GM18526 (cell line): Measurements from ENCODE around the gene RPGRIP1L.

ENCODE experiments used
- POLR2A ChIP-seq: IDR thresholded peaks from 3 replicates; pipeline ENCODE4 v1.6.1; 2011; ENCODE audit not compliant: insufficient read length; ENCODE audit errors: extremely low read depth

The RPGRIP1L gene

GRCh38 chr16:53717577-53717976 is 13.9 kb upstream of the RPGRIP1L start:
- TF ChIP-seq POLR2A, result no peak

DNA sequence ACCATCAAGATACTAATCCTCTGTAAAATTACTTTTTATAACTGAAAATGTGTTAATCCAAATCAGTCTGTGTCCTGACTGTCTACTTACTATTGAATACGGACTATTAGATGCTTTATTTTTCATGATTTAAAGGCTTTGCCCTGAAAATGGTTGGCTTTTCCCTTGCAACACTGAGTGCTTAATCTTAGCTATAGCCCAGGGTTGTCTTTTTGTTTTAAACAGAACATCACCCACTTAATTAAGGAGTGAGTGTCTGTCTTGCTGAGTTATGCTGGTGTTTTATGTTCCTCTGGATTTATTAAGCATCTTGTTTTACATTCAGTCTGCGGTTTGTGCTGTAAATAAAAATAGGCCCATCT is 11.3 kb upstream of the RPGRIP1L start:
- no peak for TF ChIP-seq POLR2A

GRCh38 chr16:53714205-53715022 is 10.8 kb upstream of the RPGRIP1L start:
- no peak for TF ChIP-seq POLR2A

- TF ChIP-seq POLR2A, result no peak
These were observed 9.9 kb upstream of the RPGRIP1L start for GRCh38 chr16:53713403-53714204.

DNA sequence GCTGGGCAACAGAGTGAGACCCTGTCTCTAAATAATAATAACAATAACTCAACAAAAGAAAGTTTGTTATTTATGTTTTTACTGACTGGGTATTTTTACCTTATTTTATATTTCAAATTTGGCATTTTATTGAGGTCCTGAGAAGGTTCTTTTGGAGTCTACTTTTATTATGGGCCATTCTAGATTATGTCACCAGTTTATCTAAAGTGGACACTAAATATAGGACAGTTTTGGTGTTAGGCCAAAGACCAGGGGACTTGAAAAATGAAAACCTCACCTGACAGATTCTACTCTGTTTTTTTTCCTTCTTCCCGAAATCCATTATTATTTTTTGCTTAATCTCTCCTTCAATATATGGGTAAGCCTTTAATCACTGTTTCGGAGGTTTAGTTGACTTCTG is 8.4 kb upstream of the RPGRIP1L start:
- TF ChIP-seq POLR2A, result no peak

DNA sequence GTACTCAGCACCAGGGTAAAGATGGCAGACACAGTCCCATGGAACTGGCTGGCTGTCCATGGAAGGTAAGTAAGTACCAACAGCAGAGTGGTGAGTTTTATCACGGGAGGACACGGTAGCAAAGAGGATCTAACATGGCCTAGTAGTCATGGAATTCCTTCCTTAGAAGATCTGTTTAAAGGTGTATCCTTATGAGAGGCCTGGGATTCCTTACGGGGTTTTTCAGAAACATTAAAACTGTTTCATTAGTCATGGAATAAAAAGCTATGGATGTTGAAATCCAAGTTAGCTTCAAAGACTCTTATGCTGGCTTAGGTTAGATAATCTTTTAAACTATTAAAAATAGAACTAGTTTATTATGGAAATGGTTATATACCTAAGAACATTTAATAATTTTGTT is 7.7 kb upstream of the RPGRIP1L start:
- TF ChIP-seq POLR2A, result no peak

DNA sequence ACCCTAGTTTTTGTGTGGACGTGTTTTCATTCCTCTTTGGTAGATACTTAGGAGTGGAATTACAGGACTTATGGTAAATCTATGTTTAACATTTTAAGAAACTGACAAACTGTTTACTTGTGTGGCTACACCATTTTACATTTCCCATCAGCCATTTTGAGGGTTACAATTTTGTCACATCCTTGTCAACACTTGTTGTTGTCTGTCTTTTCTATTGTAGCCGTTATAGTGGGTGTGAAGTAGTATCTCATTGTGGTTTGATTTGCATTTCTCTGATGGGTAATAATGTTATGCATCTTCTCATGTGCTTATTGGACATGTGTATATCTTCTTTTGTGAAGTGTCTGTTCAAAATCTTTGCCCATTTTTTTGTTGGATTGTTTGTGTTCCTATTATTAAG is 4.8 kb upstream of the RPGRIP1L start:
- no peak for TF ChIP-seq POLR2A

- no peak for TF ChIP-seq POLR2A
These were observed 4.0 kb upstream of the RPGRIP1L start for GRCh38 chr16:53707671-53708070.

DNA sequence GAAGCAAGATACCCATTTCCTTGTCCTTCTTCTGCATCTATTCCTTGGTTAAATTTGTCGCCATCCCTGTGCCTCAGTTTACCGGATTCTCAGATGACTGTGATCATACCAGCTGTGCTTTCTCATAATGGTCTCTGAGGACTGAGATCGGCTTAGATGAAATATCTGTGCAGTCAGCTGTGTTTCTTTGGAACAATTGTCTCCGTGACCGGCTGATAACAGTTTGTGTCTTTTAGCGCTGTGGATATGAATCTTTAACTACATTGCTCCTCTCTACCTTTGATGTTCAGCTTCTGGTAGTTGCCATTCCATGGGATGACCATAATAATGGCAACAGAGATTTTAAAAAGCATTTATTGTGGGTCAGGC is 770 bp upstream of the RPGRIP1L start:
- no peak for TF ChIP-seq POLR2A

DNA sequence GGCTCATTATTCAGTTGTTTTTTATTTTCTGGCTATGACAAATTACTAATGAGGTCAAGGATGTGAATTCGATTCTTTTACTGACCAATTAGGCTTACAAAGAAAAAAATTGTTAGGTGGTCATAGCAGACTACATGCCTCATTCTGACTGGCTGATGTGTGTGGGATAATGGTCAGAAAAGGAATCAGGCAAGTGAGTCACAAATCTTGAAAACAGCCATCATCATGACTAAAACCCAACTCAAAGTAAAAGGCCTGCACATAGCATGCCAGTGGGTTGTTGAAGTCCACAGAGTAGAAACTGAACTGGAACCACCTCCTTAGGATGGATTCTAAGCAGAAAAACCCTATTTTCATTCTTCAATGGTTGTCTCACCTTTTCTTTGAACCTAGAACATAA is 8.6 kb downstream of the RPGRIP1L start:
- TF ChIP-seq POLR2A, result no peak

GRCh38 chr16:53693320-53693719 is 10.3 kb downstream of the RPGRIP1L start:
- no peak for TF ChIP-seq POLR2A

DNA sequence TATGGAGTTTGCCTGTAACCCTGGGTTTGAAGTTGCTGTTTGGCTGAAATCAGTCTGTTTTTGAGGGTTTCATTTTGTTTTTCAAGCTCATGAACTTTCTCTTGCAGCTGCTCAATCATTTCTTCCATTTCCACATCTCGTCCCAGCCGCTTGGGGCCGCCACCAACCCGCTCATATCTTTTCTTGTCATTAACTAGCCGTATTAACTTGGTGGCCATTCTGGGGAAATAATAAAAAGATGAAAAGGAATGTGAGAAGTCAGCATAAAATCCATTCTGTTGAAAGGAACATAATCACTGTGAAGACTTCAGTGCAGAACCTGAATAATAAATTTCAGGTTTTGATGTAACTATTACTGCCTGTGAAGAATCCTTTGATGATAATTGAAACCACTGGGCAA is 11.5 kb downstream of the RPGRIP1L start:
- no peak for TF ChIP-seq POLR2A

- no peak for TF ChIP-seq POLR2A
These were observed 12.9 kb downstream of the RPGRIP1L start for GRCh38 chr16:53690771-53691170.

DNA sequence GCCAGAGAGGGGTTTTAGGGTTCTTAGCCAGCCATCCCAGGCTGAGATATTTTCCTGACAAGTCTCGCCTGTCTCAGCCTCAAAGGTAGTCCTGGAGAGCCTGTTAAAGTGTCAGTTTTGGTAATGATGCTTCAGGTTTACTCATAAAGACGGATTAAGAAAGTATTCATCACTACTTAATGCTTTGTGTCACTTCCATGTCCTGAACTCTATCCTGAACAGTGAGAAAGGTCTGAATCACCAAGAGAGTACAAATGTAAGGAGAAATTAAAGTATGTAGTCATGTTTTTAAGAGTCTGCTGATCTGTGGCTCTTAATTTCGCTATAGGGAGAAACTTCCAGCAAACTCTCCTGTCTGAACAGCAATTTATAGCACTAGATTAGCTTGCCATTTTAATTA is 14.0 kb downstream of the RPGRIP1L start:
- TF ChIP-seq POLR2A, result no peak

DNA sequence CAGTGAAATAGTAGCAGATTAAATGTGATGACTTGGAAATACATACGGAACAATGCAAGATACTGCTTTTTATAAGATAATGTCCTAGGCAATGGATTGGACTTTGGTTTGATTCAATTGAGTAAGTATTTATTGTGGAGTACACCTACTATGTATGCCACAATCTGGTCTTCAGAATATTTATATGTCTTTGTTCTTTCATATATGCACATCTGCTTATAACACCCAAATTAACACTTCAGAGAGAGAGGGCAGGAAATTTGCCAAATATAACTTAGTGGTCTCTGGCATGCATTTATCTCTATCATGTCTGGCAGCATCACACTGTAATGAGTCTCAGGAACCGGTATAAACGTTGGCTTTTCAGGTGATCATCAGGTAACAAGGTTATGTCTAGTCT is 16.9 kb downstream of the RPGRIP1L start:
- no peak for TF ChIP-seq POLR2A

DNA sequence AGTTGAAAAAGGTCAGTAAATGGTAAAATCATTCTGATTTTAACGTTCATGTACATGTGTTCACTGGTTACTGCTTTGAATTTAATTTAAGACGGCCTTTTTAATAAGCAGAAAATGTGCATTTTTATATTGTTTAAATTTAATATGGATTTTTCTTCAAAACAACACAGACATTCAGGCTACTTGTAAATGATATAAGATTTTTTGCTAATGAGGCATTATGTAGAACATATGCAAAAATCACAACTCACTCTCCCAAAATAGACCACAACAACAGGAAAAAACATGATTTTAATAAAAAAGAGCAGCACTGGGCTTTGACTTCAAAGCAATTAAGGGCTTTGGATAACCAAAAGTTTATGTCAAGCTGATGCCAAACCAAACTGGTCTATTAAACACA is 22.3 kb downstream of the RPGRIP1L start:
- TF ChIP-seq POLR2A, result no peak
